GM10266 (cell line): ENCODE results near the gene NAT10.
"Not testable (repeated sequence)": the region's sequence is repeated elsewhere in the genome, so short reads cannot be mapped to it uniquely, and the experiment has no call there.

Experiments
- DNase-seq: peaks from one replicate; pipeline ENCODE4 v3.0.0; 2012; ENCODE audit errors: extremely low spot score
- TF ChIP-seq, protein P1 (sequence below): IDR thresholded peaks from 2 replicates; pipeline ENCODE4 v1.5.1; 2012; ENCODE audit warnings: mild to moderate bottlenecking, low read depth; ENCODE audit not compliant: control insufficient read depth, insufficient read depth; ENCODE audit errors: missing control alignments

Gene NAT10

DNA sequence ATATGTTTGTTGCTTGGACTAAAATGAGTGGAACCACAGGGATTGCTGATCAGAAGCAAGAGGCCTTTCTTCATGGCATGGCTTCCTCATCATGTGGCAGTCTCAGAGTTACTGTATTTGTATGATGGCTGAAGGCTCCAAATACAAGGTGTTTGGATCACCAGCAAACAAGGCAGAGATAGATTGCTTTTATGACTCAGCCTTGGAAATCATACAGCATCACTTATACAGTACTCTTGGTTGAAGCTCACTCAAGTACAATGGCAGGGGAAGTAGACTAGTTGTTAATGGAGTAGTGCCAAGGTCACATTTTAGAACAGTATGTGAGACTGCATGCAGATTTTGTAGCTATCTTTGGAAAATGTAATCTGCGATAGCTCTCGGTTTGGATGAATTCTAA lies 37.3 kb upstream of the NAT10 start:
- DNase-seq: no peak
- TF ChIP-seq, protein P1, sequence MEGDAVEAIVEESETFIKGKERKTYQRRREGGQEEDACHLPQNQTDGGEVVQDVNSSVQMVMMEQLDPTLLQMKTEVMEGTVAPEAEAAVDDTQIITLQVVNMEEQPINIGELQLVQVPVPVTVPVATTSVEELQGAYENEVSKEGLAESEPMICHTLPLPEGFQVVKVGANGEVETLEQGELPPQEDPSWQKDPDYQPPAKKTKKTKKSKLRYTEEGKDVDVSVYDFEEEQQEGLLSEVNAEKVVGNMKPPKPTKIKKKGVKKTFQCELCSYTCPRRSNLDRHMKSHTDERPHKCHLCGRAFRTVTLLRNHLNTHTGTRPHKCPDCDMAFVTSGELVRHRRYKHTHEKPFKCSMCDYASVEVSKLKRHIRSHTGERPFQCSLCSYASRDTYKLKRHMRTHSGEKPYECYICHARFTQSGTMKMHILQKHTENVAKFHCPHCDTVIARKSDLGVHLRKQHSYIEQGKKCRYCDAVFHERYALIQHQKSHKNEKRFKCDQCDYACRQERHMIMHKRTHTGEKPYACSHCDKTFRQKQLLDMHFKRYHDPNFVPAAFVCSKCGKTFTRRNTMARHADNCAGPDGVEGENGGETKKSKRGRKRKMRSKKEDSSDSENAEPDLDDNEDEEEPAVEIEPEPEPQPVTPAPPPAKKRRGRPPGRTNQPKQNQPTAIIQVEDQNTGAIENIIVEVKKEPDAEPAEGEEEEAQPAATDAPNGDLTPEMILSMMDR: no peak

DNA sequence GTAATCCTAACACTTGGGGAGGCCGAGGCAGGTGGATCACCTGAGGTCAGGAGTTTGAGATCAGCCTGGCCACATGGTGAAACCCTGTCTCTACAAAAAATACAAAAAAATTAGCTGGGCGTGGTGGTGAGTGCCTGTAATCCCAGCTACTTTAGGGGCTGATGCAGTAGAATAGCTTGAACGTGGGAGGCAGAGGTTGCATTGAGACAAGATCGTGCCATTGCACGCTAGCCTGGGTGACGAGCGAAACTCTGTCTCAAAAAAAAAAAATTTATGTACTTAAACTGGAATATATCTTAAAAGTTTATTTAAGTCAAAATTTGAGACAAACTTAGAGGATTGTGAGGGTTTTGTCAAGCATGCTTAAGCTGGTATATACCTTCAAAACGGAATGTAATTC lies 34.1 kb upstream of the NAT10 start:
- DNase-seq: not testable (repeated sequence)

DNA sequence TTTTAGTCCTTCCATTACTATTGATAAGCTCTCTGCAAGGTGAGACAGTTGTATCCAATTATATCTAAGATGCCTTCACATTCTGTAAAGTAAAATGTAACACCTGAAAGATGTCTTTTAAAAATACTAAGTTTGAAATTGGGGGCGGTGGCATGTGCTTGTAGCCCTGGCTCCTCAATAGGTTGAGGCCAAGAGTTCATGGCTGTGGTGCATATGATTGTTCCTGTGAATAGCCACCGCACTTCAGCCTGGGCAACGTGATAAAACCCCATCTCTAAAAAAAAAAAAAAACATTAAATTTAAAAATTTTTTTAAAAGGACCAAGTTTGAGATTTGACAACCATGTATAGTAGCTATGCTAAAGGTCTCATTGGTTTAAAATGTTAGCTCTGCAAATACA lies 33.4 kb upstream of the NAT10 start:
- TF ChIP-seq, protein P1: no peak
- DNase-seq: no peak

DNA sequence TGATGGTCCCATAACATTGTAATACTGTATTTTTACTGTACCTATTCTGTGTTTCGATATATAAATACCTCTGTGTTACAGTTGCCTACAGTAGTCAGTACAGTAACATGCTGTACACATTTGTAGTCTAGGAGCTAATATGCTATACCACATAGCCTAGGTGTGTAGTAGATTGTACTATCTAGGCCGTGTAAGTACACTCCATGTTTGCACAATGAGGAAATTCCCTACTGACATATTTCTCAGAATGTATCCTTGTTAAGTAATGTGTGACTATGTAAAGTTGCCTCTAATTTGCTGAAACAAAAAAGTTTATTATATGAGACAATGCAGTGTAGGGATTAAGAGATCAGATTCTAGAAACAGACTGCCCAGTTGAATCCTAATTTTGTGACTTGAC lies 32.6 kb upstream of the NAT10 start:
- TF ChIP-seq, protein P1: no peak
- DNase-seq: no peak

DNA sequence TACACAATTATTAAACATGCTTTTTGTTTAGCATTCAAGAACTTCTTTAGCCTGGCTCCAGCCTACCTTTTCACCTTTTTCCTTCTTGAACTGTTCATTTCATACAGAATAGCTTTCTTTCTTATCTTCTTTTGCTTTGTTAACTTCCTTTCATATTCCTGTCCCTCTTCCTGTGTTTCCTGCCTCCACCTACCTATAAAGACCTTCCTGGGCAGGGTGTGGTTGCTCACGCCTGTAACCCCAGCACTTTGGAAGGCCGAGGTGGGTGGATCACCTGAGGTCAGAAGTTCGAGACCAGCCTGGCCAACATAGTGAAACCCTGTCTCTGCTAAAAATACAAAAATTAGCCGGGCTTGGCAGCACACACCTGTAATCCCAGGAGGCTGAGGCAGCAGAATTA lies 31.0 kb upstream of the NAT10 start:
- TF ChIP-seq, protein P1: no peak
- DNase-seq: no peak

DNA sequence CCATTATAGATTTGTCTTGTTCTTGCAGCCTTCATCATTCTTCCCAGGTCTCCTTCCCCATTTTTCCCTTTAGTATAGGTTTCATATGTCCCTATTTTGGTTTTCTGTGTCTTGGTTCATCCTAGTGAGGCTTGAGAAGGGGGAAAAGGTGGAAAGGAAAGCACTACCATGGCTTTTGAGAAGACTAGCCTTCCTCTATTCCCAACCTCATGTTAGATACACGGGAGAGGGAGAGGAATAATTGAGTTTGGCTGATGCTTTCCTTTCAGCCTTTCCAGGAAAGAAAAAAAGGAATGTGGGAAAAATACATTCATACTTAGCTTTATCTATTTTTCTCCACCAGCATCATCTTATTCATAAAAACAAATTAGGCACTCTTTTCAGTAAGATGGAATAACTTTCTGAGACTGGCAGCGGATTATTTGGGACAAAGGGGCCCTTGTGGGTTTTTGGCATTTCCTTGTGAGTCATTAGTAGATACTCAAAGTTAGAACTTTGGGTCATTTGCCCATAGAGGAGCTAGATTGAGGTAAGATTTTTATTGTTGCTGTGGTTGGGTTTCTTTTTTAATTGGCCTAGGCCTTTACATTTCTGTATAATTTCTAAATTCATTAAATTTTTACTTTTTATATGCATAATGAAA lies 30.1 kb upstream of the NAT10 start:
- TF ChIP-seq, protein P1: no peak
- no peak for DNase-seq

DNA sequence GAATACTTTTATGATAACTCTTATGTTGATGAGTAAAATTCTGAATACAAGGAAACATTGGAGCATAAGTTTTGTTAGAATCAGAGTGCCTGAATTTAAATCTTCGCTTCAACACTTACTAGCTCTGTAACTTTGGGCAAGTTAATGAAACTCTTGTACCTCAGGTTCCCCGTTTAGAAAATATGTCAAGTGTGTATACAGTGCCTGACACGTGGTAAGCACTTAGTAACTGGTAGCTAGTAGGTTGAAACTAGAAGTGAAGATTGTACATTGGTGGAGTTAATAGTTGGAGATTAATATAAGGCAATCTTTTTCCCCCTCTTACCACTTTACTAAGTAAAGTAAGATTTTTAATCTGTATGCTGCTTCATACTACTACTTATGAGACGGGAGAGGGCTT lies 24.8 kb upstream of the NAT10 start:
- no peak for DNase-seq
- TF ChIP-seq, protein P1: no peak

DNA sequence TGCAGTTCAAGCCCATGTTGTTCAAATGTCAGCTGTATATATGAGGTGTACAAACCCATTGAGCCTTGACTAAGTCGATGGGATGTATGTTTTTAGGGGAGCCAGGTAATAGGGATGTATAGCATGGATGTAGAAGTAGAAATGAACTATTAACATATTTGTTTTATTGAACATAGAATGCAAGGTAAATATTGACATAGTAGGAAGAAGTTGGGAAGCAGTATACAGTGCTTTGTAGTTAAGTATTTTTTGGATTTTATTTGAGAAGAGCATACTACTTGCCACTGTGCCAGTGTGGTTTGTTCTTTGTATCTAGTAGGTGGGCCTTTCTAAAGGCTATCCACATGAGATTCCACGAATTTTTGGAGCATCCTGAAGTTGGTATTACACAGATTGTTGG lies 20.8 kb upstream of the NAT10 start:
- no peak for DNase-seq
- TF ChIP-seq, protein P1: no peak
